GM19351 (cell line): ENCODE results near the gene FSIP1.

Experiments
- ATAC-seq: cut with Tn5 transposase; IDR thresholded peaks from one replicate; pipeline ENCODE4 v1.9.1; 2021; ENCODE audit warnings: mild to moderate bottlenecking, moderate library complexity; ENCODE audit not compliant: unreplicated experiment

FSIP1 gene

GRCh38 chr15:39690881-39691634 is 91.6 kb downstream of the FSIP1 start:
- no peak for ATAC-seq

- ATAC-seq: no peak
These were observed 94.7 kb downstream of the FSIP1 start for GRCh38 chr15:39687965-39688364.

- ATAC-seq: no peak
These were observed 96.5 kb downstream of the FSIP1 start for GRCh38 chr15:39685999-39686613.

GRCh38 chr15:39685367-39685766 is 97.3 kb downstream of the FSIP1 start:
- no peak for ATAC-seq

GRCh38 chr15:39684233-39684632 is 98.4 kb downstream of the FSIP1 start:
- ATAC-seq: no peak

GRCh38 chr15:39682366-39682765 is 100.3 kb downstream of the FSIP1 start:
- no peak for ATAC-seq

- no peak for ATAC-seq
These were observed 101.8 kb downstream of the FSIP1 start for GRCh38 chr15:39680868-39681267.

GRCh38 chr15:39672666-39673065 is 110.0 kb downstream of the FSIP1 start:
- no peak for ATAC-seq

GRCh38 chr15:39672184-39672583 is 110.5 kb downstream of the FSIP1 start:
- ATAC-seq: no peak

GRCh38 chr15:39670687-39671086 is 112.0 kb downstream of the FSIP1 start:
- no peak for ATAC-seq

- ATAC-seq: no peak
These were observed 113.0 kb downstream of the FSIP1 start for GRCh38 chr15:39669661-39670060.

- no peak for ATAC-seq
These were observed 113.4 kb downstream of the FSIP1 start for GRCh38 chr15:39669241-39669640.

- no peak for ATAC-seq
These were observed 114.2 kb downstream of the FSIP1 start for GRCh38 chr15:39668457-39668856.

- no peak for ATAC-seq
These were observed 115.1 kb downstream of the FSIP1 start for GRCh38 chr15:39667382-39668127.

- no peak for ATAC-seq
These were observed 116.0 kb downstream of the FSIP1 start for GRCh38 chr15:39666677-39667076.

- no peak for ATAC-seq
These were observed 116.9 kb downstream of the FSIP1 start for GRCh38 chr15:39665629-39666250.

GRCh38 chr15:39663704-39664250 is 118.9 kb downstream of the FSIP1 start:
- ATAC-seq: no peak

- ATAC-seq: no peak
These were observed 120.9 kb downstream of the FSIP1 start for GRCh38 chr15:39661776-39662175.

GRCh38 chr15:39658740-39659139 is 123.9 kb downstream of the FSIP1 start:
- ATAC-seq: no peak

GRCh38 chr15:39657668-39658067 is 125.0 kb downstream of the FSIP1 start:
- no peak for ATAC-seq

- ATAC-seq: no peak
These were observed 125.5 kb downstream of the FSIP1 start for GRCh38 chr15:39657181-39657580.
